Inflammatory macrophage treated with lipopolysaccharide for 1 hour (primary cell): ENCODE measurements around the gene KLHL35.
A peak's percentile ranks its signal among the peaks of the same experiment; 100 is the strongest.

Source experiments
- DNase-seq, 2 donors: peaks; one replicate each; pipeline ENCODE4 v3.0.0-alpha.2; 2020 to 2022

Gene KLHL35

GRCh38 chr11:75468534-75469340 lies 35.7 kb upstream of the KLHL35 start:
- DNase-seq: no peak

- DNase-seq: no peak
Measured at GRCh38 chr11:75467881-75468280, 34.9 kb upstream of the KLHL35 start.

DNA sequence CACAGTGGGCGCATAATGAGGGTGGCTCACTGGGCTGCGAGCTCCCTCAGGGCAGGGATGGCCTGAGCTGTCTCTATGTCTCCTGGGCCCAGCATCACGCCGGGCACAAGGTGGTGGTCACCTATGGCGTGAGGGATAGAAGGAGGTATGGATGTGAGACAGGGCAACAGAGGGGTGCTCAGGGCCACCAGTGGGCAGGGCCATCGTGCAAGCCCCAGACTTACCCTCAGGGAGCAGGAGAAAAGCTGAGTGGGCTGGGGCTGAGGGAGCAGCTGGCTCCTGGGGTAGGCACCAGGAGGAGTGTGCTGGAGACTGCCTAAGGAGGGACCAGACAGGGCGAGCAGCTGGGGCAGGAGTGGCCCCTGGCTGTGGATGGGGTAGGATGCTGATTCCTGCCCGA lies 34.3 kb upstream of the KLHL35 start:
- DNase-seq: no peak

GRCh38 chr11:75465701-75466531 lies 32.9 kb upstream of the KLHL35 start:
- no peak for DNase-seq

DNA sequence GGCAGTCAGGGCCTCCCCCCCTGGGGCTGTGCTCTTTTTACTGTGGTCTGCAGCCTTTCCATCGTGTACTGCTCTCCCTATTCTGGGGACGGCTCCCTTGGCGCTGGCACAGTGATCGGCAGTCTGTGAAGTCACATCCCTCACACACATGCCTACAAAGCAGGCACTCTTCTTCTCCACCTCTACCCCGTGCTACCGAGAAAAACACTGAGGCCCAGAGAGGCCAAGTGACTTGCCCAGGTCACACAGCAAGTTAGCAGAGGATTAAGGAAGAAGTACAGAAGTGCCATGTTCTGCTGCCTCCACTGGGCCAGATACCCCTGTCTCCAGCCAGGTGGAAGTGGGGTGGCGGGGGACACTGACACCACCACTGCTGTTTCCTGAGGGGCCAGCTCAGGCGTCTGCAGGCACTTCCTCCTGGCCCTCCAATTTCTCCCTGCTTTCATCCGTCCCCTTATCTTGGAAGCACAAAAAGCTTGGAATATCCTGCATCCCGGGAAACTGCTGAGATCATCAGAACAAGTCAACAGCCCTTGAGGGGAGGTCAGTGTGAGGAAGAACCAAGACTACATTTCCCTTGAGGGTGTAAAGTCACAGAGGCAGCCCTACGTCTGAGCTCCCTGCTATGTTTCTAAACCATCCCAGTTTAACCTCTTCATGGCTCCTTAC lies 30.2 kb upstream of the KLHL35 start:
- no peak for DNase-seq

DNA sequence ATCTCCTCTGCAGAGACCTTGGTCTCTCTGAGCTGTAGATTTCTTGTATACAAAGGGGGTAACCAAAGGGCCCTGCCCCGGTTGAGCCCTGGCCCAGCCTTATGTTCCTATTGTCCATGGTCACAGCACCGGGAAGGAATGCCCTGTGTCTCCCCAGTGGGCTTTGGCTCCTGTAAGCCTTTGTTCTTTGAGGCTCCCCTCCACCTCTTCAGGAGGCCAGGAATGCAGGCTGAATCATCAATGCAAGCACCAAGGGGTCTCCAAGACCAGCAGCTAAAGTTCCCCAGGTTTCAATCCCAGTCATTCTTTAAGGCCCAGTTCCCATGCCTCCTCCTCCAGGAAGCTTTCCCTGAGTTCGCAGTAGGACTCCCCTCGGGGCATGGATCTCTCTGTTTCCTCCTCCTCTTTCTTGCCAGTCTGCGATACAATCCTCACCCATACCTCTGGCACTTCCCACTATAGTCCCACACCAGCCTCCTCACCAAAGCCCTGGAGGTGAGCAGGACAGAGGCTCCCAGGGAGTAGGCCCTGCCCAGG lies 29.2 kb upstream of the KLHL35 start:
- DNase-seq: no peak

DNA sequence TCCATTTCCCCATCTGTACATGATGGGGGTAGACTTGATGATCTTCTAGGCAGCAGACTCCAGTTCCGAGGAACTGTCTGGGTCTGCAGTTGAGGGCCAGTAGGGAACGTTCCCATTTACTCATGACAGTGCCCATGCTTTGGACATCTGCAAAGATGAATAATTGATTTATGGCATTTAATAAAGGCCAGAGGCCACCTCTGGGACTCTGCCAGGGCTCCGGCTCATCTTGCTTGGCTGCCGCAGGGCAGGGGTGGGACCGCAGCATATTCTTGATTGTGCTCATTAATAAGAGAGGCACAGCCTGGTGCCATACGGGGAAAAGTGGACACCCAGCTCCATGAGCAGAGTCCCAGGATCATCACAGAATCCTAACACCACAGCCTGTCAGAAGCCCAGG lies 28.1 kb upstream of the KLHL35 start:
- no peak for DNase-seq

DNA sequence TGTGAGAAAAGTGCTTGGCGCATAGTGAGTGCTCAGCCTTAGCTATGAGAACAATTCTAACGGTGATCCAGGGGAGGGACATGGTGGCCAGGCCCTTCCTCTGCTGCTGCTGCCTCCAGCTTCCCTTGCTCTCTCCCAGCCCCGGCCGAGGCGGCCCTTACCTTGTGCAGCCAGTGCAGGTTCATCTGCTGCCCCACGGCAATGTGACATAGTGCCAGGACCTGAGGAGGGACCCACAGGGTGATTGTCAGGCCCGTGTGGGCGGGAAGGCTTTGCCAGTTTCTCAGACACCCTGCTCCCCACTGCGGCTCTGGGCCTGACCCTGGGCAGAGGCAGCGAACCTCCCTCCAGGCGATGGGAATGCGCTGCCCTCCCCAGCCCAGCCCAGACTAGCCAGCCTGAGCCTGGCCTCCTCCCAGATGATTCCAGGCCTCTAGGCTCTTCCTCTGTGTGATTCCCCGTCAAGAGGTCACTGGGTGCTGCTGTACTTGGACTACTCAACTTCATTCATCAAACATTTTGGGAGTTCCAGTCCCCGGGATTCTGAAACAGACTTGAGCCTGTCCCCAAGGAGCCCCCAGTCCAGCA lies 23.7 kb upstream of the KLHL35 start:
- no peak for DNase-seq

GRCh38 chr11:75454987-75455386 lies 22.0 kb upstream of the KLHL35 start:
- no peak for DNase-seq

GRCh38 chr11:75453916-75454655 lies 21.1 kb upstream of the KLHL35 start:
- DNase-seq: no peak

DNA sequence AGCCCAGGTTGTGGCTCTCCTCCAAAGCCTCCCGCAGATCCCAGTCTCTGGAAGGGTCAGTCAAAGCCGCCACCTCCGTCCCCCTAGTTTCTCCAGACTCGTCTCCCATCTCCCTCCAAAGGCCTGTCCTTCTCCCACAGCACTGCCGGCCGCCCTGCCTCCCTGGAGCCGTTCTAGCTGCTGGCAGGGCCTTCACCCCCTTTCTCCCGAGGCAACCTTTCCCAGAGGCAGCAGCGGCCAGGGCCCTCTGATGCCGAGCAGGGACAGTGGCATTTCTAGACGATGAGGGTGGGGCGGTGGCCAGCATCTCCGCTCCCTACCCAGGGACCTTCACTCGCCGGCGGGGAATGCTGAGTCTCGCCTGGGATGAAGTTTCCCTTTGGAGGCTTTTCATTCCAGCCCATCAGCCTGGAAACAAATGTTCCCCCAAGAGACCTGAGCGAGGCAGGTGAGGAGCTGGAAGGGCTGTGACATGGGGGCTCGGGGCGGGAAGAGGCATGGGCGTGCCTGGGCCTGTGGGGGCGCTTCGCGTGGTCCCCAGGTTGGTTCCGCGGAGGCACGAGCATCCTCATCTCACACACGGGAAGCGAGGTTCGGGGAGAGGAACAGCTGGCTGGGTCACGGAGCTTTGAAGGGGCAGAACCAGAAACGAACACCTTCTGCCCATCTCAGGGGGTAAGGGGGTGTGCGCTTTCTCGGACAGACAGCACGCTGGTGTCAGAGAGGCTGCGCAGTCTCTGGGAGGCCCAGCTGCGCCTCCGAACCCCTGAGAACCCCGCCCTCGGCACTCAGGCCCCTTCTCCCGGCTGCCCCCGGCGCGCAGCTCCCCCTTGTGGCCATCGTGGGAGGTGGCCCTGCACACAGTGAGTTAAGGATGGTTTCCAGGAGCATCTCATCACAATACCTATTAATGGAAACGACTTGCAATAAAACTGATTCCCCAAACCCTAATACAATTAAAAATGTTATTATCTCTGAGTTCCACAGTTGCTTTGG lies 18.1 kb upstream of the KLHL35 start:
- peak in 1 of 2 donors; percentile 14 for DNase-seq

DNA sequence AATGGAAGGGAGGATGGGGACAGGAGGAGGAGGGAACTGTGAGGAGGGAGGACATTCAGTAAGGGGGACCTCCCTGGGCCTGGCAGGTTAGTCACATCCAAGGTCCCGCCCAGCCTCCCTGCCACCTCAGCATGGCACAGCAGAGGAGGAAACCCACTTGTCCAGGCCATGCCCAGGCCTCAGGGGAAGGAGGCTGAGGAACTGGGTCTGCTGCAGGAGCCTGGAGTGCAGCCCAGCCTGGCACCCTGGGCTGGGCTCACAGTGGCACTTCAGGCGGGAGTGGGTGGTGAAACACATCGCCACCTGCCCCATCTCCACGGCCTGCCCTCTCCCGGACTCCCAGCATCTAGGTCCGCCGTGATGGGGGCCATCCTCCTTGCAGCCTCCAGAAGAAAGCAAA lies 17.2 kb upstream of the KLHL35 start:
- DNase-seq: no peak

- no peak for DNase-seq
Measured at GRCh38 chr11:75449776-75450175, 16.8 kb upstream of the KLHL35 start.

DNA sequence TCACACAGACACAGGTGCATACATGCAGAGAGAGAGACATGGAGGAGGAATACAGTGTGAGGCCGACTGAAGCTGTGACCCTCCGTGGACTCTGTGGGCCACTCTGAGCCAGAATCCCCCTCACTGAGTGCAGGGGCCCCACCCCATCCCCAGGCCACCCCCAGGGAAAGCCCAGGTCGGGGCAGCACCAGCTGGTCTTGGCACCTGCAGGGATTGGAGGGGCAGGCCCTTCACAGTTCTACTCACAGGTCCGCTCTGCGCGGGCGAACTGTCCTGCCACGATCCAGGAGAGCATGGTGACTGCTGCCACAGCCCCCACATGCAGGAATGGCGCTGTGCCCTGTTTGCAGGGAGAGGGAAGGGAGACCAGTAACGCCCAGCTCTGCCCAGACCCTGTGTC lies 16.3 kb upstream of the KLHL35 start:
- DNase-seq: no peak

DNA sequence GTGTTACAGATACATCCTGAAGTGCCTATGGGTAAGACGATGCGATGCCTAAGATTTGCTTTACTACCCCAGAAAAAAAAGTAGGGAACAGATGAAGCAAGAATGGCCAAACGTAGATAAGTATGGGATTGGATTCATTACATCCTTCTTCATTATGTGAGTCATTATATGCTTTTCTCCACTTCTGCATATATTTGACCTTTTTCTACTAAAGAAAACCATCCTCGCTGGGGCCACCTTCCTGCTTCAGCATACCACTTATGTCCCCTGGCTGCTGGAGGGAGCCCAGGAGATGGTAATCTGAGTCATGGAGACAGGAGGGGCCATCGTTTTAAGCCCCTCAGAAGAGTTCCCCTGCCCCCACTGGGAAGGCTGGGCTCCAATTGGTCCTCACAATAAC lies 14.4 kb upstream of the KLHL35 start:
- DNase-seq: no peak

DNA sequence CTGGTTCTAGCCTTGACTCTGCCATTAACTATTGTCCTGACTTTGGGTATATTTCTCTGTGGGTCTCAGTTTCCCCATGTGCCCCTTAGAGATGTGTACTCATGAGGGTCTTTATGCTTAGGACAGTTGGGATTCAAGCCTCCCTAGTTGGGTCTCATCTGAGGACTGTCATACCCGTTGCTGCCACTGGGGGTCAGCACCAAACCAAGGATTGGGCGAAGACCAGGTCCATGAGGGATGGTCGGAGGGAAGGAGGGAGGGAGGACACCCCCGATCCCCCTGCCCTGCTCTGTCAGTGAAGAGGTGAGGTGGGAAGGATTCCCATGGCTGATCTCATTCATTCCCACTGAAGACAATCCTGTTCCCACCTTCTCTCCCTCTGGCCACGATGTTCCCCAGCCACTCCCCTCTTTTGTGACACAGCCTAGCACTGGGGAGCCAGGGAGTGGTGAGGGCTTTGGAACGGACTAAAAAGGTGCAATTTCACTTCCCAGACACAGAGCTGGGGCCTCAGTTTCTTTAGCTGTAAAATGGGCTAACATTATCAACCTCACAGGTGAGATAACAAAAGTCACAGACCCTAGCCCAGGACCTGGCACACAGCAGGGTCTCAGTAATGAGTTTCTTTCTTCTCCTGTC lies 12.4 kb upstream of the KLHL35 start:
- peak; percentile 22 to 87 for DNase-seq

GRCh38 chr11:75443043-75443442 lies 10.0 kb upstream of the KLHL35 start:
- no peak for DNase-seq

DNA sequence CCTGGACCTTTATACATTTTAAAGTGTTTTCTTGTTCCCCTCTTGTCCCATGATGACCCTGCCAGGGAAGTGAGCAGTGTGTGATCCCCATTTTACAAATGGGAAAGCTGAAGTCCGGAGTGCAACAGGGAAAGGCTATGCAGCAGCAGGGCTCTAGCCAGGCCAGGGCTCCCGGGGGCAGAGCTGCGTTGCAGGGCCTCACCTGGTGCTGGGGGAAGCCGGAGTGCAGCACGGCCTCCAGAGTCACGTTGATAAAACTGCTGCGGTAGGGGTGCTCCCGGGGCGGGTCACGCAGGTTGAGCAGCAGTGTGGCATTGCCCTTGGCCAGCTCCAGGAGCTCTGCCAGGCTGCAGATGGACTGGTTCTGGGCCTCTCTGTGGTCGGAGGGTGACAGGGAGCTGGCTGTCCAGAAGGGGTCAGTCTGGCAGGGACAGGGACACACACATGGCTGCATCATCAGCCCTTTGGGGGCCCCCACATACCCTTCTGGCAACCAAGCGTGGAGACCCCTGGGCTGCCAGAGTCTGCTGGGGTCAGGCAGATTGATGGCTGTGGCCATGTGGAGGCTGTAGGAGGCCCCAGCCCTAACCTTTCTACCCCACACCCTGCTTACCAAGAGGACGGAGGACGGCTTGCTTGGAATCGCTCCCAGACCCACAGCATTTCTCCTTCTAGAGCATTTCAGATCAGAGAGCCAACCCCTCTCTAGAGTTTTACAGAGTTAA lies 9.3 kb upstream of the KLHL35 start:
- no peak for DNase-seq

GRCh38 chr11:75441804-75442132 lies 8.8 kb upstream of the KLHL35 start:
- no peak for DNase-seq
